Endothelial cell of umbilical vein (primary cell): Measurements from ENCODE around the gene ARHGEF9. TPM values are rescaled to one million over a fixed set of nuclear protein-coding genes. Genes with fewer than 3 reads are reported as not detected.

Experiments used
- BruUV-seq: library from RNA; stranded (reverse); fragments of 400-500 nt; replicated peaks from 2 replicates; lab custom pipeline; 2021; lab: Mats Ljungman, UMichigan
- CTCF ChIA-PET: fragments of 300-600, 350-600 bp; sonication (Branson Sonifier 250); formaldehyde crosslinking; loops from one replicate; lab custom pipeline; 2021; ENCODE audit warnings: antibody characterized with exemption, inconsistent platforms; lab: Charles Lee
- POLR2A ChIA-PET: fragments of 300-600, 350-600 bp; sonication (Branson Sonifier 250); formaldehyde crosslinking; loops from one replicate; lab custom pipeline; 2021; ENCODE audit warnings: antibody characterized with exemption, inconsistent platforms; lab: Charles Lee
- DNase-seq: peaks from one replicate; pipeline ENCODE4 v3.0.0-alpha.2; 2011; ENCODE audit warnings: low read depth, low spot score
- FAIRE-seq: peaks from 2 replicates; lab custom pipeline; 2011; peaks lifted over from hg19 to GRCh38; lab: Jason Lieb, UNC
- H2AFZ ChIP-seq: 2 replicates; pipeline ENCODE4 v1.6.0; 2012; ENCODE audit warnings: low read depth, low read length, control low read depth, inconsistent platforms
- H3K27ac ChIP-seq: 2 replicates; pipeline ENCODE4 v1.5.1; 2011; ENCODE audit warnings: low read depth, mild to moderate bottlenecking, control low read depth, low read length, moderate library complexity; ENCODE audit not compliant: insufficient read depth
- H3K27me3 ChIP-seq, 2 experiments: 2 replicates each; pipeline versions ENCODE4 v1.6.0 to v1.6.1; 2011; ENCODE audit warnings: low read length in 2 of 2, mixed read lengths in 1 of 2; ENCODE audit not compliant: control insufficient read depth in 2 of 2, insufficient read depth in 2 of 2
- H3K36me3 ChIP-seq, 2 experiments: 2 replicates in 1 of 2; 3 replicates in 1 of 2; pipeline ENCODE4 v1.5.1; 2011; ENCODE audit warnings: low read length in 2 of 2, mild to moderate bottlenecking in 1 of 2, moderate library complexity in 1 of 2; ENCODE audit not compliant: control insufficient read depth in 2 of 2, insufficient read depth in 2 of 2; ENCODE audit errors: extremely low read depth in 1 of 2
- H3K4me1 ChIP-seq: 3 replicates; pipeline ENCODE4 v1.5.1; 2011; ENCODE audit warnings: mild to moderate bottlenecking, low read length; ENCODE audit not compliant: control insufficient read depth, insufficient read depth; ENCODE audit errors: extremely low read depth
- H3K4me2 ChIP-seq: 2 replicates; pipeline ENCODE4 v1.6.1; 2011; ENCODE audit warnings: low read length, control low read depth, mixed read lengths; ENCODE audit not compliant: insufficient read depth
- H3K4me3 ChIP-seq, 3 experiments: fragments of 200-600 bp in 1 of 3; sonication (generic), shearing (Covaris generic) in 1 of 3; replicated peaks in 1 of 3; 2 replicates each; pipeline ENCODE4 v1.5.1; 2011 to 2016; ENCODE audit warnings: control low read depth in 3 of 3, low read length in 3 of 3, mild to moderate bottlenecking in 2 of 3, inconsistent platforms in 1 of 3, low read depth in 1 of 3, moderate library complexity in 1 of 3; ENCODE audit not compliant: insufficient read depth in 1 of 3
- H3K79me2 ChIP-seq: 2 replicates; pipeline ENCODE4 v1.6.0; 2012; ENCODE audit warnings: low read length, inconsistent platforms; ENCODE audit not compliant: control insufficient read depth, insufficient read depth
- H3K9ac ChIP-seq: replicated peaks from 2 replicates; pipeline ENCODE3; 2011; ENCODE audit warnings: low read length, control low read depth; ENCODE audit not compliant: insufficient read depth; ENCODE audit errors: extremely low read depth
- H3K9me1 ChIP-seq: replicated peaks from 3 replicates; pipeline ENCODE4 v1.6.0; 2011; ENCODE audit warnings: mild to moderate bottlenecking, low read length; ENCODE audit not compliant: control insufficient read depth, insufficient read depth; ENCODE audit errors: extremely low read depth
- H3K9me3 ChIP-seq: replicated peaks from 2 replicates; pipeline ENCODE4 v1.5.1; 2012; ENCODE audit warnings: low read length, inconsistent platforms; ENCODE audit not compliant: control insufficient read depth, insufficient read depth
- H4K20me1 ChIP-seq: replicated peaks from 2 replicates; pipeline ENCODE3; 2011; ENCODE audit warnings: mild to moderate bottlenecking, low read length; ENCODE audit not compliant: control insufficient read depth, insufficient read depth; ENCODE audit errors: extremely low read depth
- CTCF ChIP-seq, 2 donors: IDR thresholded peaks; 1 replicate in 1 of 2; 2 replicates in 1 of 2; pipeline ENCODE4 v1.5.1; 2011; ENCODE audit warnings: low read length in 2 of 2, mild to moderate bottlenecking in 2 of 2, moderate library complexity in 2 of 2, control low read depth in 1 of 2, inconsistent platforms in 1 of 2, low read depth in 1 of 2; ENCODE audit not compliant: insufficient read depth in 1 of 2; ENCODE audit errors: extremely low read depth in 1 of 2
- EZH2 ChIP-seq: IDR thresholded peaks from 2 replicates; pipeline ENCODE4 v1.6.1; 2012; ENCODE audit warnings: borderline replicate concordance, low read depth, mild to moderate bottlenecking, moderate library complexity, low read length, inconsistent platforms; ENCODE audit not compliant: severe bottlenecking
- FOS ChIP-seq: IDR thresholded peaks from 2 replicates; pipeline ENCODE4 v1.6.1; 2011; ENCODE audit warnings: mild to moderate bottlenecking, low read length, moderate library complexity, borderline replicate concordance; ENCODE audit not compliant: insufficient read depth
- GATA2 ChIP-seq: IDR thresholded peaks from 2 replicates; pipeline ENCODE4 v1.7.0; 2011; ENCODE audit warnings: low read depth, mild to moderate bottlenecking, moderate library complexity, mixed read lengths, low read length; ENCODE audit not compliant: insufficient read length, insufficient read depth
- JUN ChIP-seq: IDR thresholded peaks from 2 replicates; pipeline ENCODE4 v1.6.1; 2011; ENCODE audit warnings: borderline replicate concordance, low read depth; ENCODE audit not compliant: insufficient read length, insufficient read depth
- MAX ChIP-seq: IDR thresholded peaks from 2 replicates; pipeline ENCODE4 v1.6.1; 2011; ENCODE audit not compliant: insufficient read depth, insufficient read length
- MYC ChIP-seq: IDR thresholded peaks from one replicate; pipeline ENCODE4 v1.6.1; 2011; ENCODE audit warnings: mild to moderate bottlenecking, low read depth, low read length
- POLR2A ChIP-seq: IDR thresholded peaks from 2 replicates; pipeline ENCODE4 v1.6.1; 2012; ENCODE audit warnings: low read depth, mild to moderate bottlenecking, control low read depth, low read length
- POLR2AphosphoS5 ChIP-seq: IDR thresholded peaks from 2 replicates; pipeline ENCODE4 v1.6.1; 2012; ENCODE audit warnings: low read depth, mild to moderate bottlenecking, control low read depth, low read length, moderate library complexity; ENCODE audit not compliant: insufficient read depth
- dilution Hi-C: fragments of 300-500 bp; cut with MboI; formaldehyde crosslinking; loops from one replicate; pipeline ENCODE4 v1.15.0; 2019; ENCODE audit warnings: low sequenced_read_pairs; ENCODE audit not compliant: extremely low pct_ligation_motif_present
- intact Hi-C: fragments of 100-400 bp; cut with micrococcal nuclease; formaldehyde crosslinking; loops from one replicate; pipeline ENCODE4 v1.10.0; 2022
- polyA plus RNA-seq, 4 experiments: library from polyadenylated mRNA; depleted of rRNA in 3 of 4; stranded (reverse) in 3 of 4; unstranded in 1 of 4; fragments of >200 nt; gene quantifications; 2 replicates each; pipeline versions ENCODE4 v1.2.1 to v1.2.3, GENCODE V29; 2011 to 2012; ENCODE audit warnings: missing spikeins in 1 of 4
- total RNA-seq: library from RNA; stranded (reverse); gene quantifications from 2 replicates; pipeline ENCODE4 v1.2.3, GENCODE V29; 2021

The ARHGEF9 gene
- total and polyA plus RNA-seq, 2 donors (not counting 3 experiments of a cell fraction or from before 2014, with no cell fraction given): 6.5 to 12.9 TPM

- Histone ChIP-seq H3K9me3 (no peaks in the 10 kb centered on the region), H3K36me3 (peaks cover 0 to 2% of the 10 kb centered on the region in 2 experiments), H4K20me1 (no peaks in the 10 kb centered on the region), H3K4me2 (no peak overlapping the region), H2AFZ (no peak overlapping the region), H3K4me3 (no peak overlapping the region), H3K4me1 (no peaks in the 10 kb centered on the region), H3K27me3 (no peaks in the 10 kb centered on the region), H3K27ac (no peak overlapping the region), H3K9ac (no peak overlapping the region), H3K79me2 (no peaks in the 10 kb centered on the region), H3K9me1 (no peaks in the 10 kb centered on the region)
- TF ChIP-seq MAX (no peak), EZH2 (no peak), GATA2 (no peak), POLR2A (no peak), CTCF (IDR thresholded peaks at IDR 0.05; ENCODE audit: extremely low read depth in 1 of 2, insufficient read depth in 1 of 2, low read depth in 1 of 2, low read length in 2 of 2) (no peak), FOS (no peak), MYC (no peak), JUN (no peak), POLR2AphosphoS5 (no peak)
- intact Hi-C loops (no loop called here), dilution Hi-C loops (no loop called here)
- FAIRE-seq: no peak
- CTCF ChIA-PET: no interaction called here
- POLR2A ChIA-PET: no interaction called here
- BruUV-seq: no TSS peak
- no peak for DNase-seq
Observed at GRCh38 chrX:63673896-63674295, 111.1 kb downstream of the ARHGEF9 start.
